ENCODE measurements around the gene DIRAS1.

- TF ChIP-seq RAD21 (IDR thresholded peaks at IDR 0.05; ENCODE audit: low read length) (no peak), POLR2A (IDR thresholded peaks at IDR 0.05; ENCODE audit: low read depth, low read length) (peak; percentile 4; the same call in 1 of the 2 replicates), CEBPB (IDR thresholded peaks at IDR 0.05; ENCODE audit: low read depth, low read length) (no peak), CHD1 (IDR thresholded peaks at IDR 0.05; ENCODE audit: low read depth, low read length) (no peak), CTCF (conservative IDR thresholded peaks at IDR 0.05; ENCODE audit: low read depth, low read length) (no peak), MAFK (IDR thresholded peaks at IDR 0.05; ENCODE audit: low read depth, low read length) (no peak), NFE2L2 (IDR thresholded peaks at IDR 0.05; ENCODE audit: low read depth, low read length) (no peak), RCOR1 (IDR thresholded peaks at IDR 0.05; ENCODE audit: insufficient replicate concordance, low read length) (no peak), MAZ (IDR thresholded peaks at IDR 0.05; ENCODE audit: borderline replicate concordance, low read depth, low read length) (no peak)
- TF ChIP-seq, protein P1, sequence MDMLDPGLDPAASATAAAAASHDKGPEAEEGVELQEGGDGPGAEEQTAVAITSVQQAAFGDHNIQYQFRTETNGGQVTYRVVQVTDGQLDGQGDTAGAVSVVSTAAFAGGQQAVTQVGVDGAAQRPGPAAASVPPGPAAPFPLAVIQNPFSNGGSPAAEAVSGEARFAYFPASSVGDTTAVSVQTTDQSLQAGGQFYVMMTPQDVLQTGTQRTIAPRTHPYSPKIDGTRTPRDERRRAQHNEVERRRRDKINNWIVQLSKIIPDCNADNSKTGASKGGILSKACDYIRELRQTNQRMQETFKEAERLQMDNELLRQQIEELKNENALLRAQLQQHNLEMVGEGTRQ (IDR thresholded peaks at IDR 0.05; ENCODE audit: low read depth, low read length), result no peak
Measured at GRCh38 chr19:2711875-2712205, 9.3 kb downstream of the DIRAS1 start.
